Ovary (tissue), 9 donors: ENCODE measurements around the gene CUL3. TPM values are rescaled to one million over a fixed set of nuclear protein-coding genes. Genes with fewer than 3 reads are reported as not detected.

ENCODE experiments used
- DNase-seq, 5 donors: peaks; one replicate each; pipeline ENCODE4 v3.0.0-alpha.2; 2019 to 2020
- H3K27ac ChIP-seq, 2 donors: fragments of 200-600 bp; one replicate each; pipeline versions ENCODE4 v1.5.1 to v1.8.0; 2019 to 2022
- H3K27me3 ChIP-seq: fragments of 200-600 bp; one replicate; pipeline ENCODE4 v1.8.0; 2022
- H3K36me3 ChIP-seq: fragments of 200-600 bp; sonication (generic); one replicate; pipeline ENCODE4 v1.5.1; 2019
- H3K4me1 ChIP-seq: one replicate; pipeline ENCODE4 v1.8.1; 2013; ENCODE audit warnings: mild to moderate bottlenecking, moderate library complexity; ENCODE audit not compliant: insufficient read depth
- H3K4me3 ChIP-seq: fragments of 200-600 bp; sonication (generic); one replicate; pipeline ENCODE4 v1.5.1; 2017
- H3K9me3 ChIP-seq, 2 donors: fragments of 200-600 bp in 1 of 2; sonication (generic) in 1 of 2; one replicate each; pipeline versions ENCODE4 v1.5.1 to v1.8.1; 2013 to 2019; ENCODE audit warnings: mild to moderate bottlenecking in 1 of 2, moderate library complexity in 1 of 2
- CTCF ChIP-seq, 3 donors: fragments of 450-650 bp in 2 of 3; fragments of 200-600 bp in 1 of 3; IDR thresholded peaks; one replicate each; pipeline versions ENCODE4 v1.5.1 to v1.8.0; 2016 to 2022; ENCODE audit warnings: antibody characterized with exemption in 3 of 3, mild to moderate bottlenecking in 1 of 3
- EP300 ChIP-seq: sonication (generic); formaldehyde crosslinking; IDR thresholded peaks from one replicate; pipeline ENCODE4 v1.6.1; 2017; ENCODE audit warnings: antibody characterized with exemption
- POLR2A ChIP-seq: fragments of 450-650 bp; IDR thresholded peaks from one replicate; pipeline ENCODE4 v1.6.1; 2017; ENCODE audit warnings: antibody characterized with exemption, mild to moderate bottlenecking, moderate library complexity
- WGBS, 3 donors: extraction: QIAGEN DNeasy Blood & Tissue Kit in 1 of 3; methylation state at CpG; one replicate each; pipeline versions ENCODE4 v1.1.5 to v1.1.7; 2013 to 2017; 5-methylcytosine and 5-hydroxymethylcytosine counted together
- intact Hi-C, 4 donors: fragments of 100-400 bp; cut with DNase I; formaldehyde crosslinking; loops; one replicate each; pipeline versions ENCODE4 v1.11.0 to v1.15.1; 2022 to 2023
- polyA plus RNA-seq, 2 donors: library from polyadenylated mRNA; stranded (reverse); fragments of 200-250 nt in 1 of 2; fragments of 350-450 nt in 1 of 2; fragmentation: Illumina TruSeq in 1 of 2; extraction: RNeasy Lipid Tissue Mini Kit (QIAGEN cat#74804) in 1 of 2; gene quantifications; one replicate each; pipeline ENCODE4 v1.2.3, GENCODE V29; 2013 to 2014
- total RNA-seq, 7 donors: library from RNA; depleted of rRNA in 2 of 7; stranded (reverse); fragments of >200 nt in 2 of 7; fragmentation: NEBNext Ultra II Directional in 3 of 7; extraction: Animal tissue kit (Norgen Biotek cat#: 25700) in 3 of 7; gene quantifications; one replicate each; pipeline versions ENCODE4 v1.1.0 to v1.2.4, GENCODE V29; 2016 to 2023
- donor health status: DM: no; HTN: no; CAD: no; lungs with moderate emphysema.
- donor health status: DM: no; HTN: no; CAD: no.
- donor health status: Bipolar disorder and iron deficiency.
- donor health status: DM: yes; HTN: yes; CAD: no.
- donor health status: DM: no; HTN: no; CAD: no.
- donor health status: DM: yes; HTN: yes; CAD: no.

The CUL3 gene
- total and polyA plus RNA-seq, 9 donors: 50.0 to 83.3 (median 66.3) TPM

GRCh38 chr2:224560549-224560948 is 24.6 kb downstream of the CUL3 start:
- H3K4me1 ChIP-seq: peaks cover 8% of the 10 kb centered on the region
- 95 to 97% (median 95%) methylated on average over 2 of the region's 2 CpGs for WGBS, 3 donors

GRCh38 chr2:224557610-224558009 is 27.6 kb downstream of the CUL3 start:
- no peak for TF ChIP-seq CTCF (IDR thresholded peaks at IDR 0.05)
- TF ChIP-seq EP300: no peak
- no peak for TF ChIP-seq POLR2A
- no peaks in the 10 kb centered on the region for H3K9me3 ChIP-seq
- WGBS, 3 donors: 58 to 75% (median 63%) methylated on average over 2 of the region's 2 CpGs
- intact Hi-C loops: no loop called here
- no peak overlapping the region for H3K27ac ChIP-seq
- H3K4me1 ChIP-seq: peaks cover 4% of the 10 kb centered on the region
- DNase-seq: no peak
- no peaks in the 10 kb centered on the region for H3K27me3 ChIP-seq
- no peaks in the 10 kb centered on the region for H3K36me3 ChIP-seq
- H3K4me3 ChIP-seq: no peak overlapping the region

More at GRCh38 chr2:224560549-224560948, 24.6 kb downstream of the CUL3 start:
- Histone ChIP-seq H3K36me3 (no peaks in the 10 kb centered on the region), H3K4me3 (no peak overlapping the region), H3K27me3 (no peaks in the 10 kb centered on the region), H3K9me3 (no peaks in the 10 kb centered on the region), H3K27ac (no peak overlapping the region)
- intact Hi-C loops: no loop called here
- TF ChIP-seq CTCF (IDR thresholded peaks at IDR 0.05) (no peak), POLR2A (no peak), EP300 (no peak)
- DNase-seq: no peak

GRCh38 chr2:224556381-224556780 is 28.8 kb downstream of the CUL3 start:
- intact Hi-C loops: no loop called here
- Histone ChIP-seq H3K36me3 (no peaks in the 10 kb centered on the region), H3K4me1 (peaks cover 1% of the 10 kb centered on the region), H3K27ac (no peak overlapping the region), H3K4me3 (no peak overlapping the region), H3K9me3 (no peaks in the 10 kb centered on the region), H3K27me3 (no peaks in the 10 kb centered on the region)
- DNase-seq: no peak
- no peak for TF ChIP-seq EP300
- TF ChIP-seq POLR2A: no peak

GRCh38 chr2:224555823-224556366 is 29.3 kb downstream of the CUL3 start:
- intact Hi-C loops: no loop called here
- Histone ChIP-seq H3K4me3 (no peak overlapping the region), H3K27ac (no peak overlapping the region), H3K4me1 (peaks cover 1% of the 10 kb centered on the region), H3K27me3 (no peaks in the 10 kb centered on the region), H3K9me3 (no peaks in the 10 kb centered on the region), H3K36me3 (no peaks in the 10 kb centered on the region)
- TF ChIP-seq POLR2A (no peak), EP300 (no peak), CTCF (IDR thresholded peaks at IDR 0.05) (no peak)
- DNase-seq: no peak
- 89 to 91% (median 90%) methylated on average over 4 of the region's 4 CpGs for WGBS, 3 donors

GRCh38 chr2:224552771-224553170 is 32.4 kb downstream of the CUL3 start:
- no peak for TF ChIP-seq POLR2A
- no peak for TF ChIP-seq CTCF (IDR thresholded peaks at IDR 0.05)
- no peak for TF ChIP-seq EP300
- WGBS, 3 donors: 93 to 97% (median 97%) methylated on average over 2 of the region's 2 CpGs
- Histone ChIP-seq H3K27me3 (no peaks in the 10 kb centered on the region), H3K36me3 (no peaks in the 10 kb centered on the region), H3K9me3 (no peaks in the 10 kb centered on the region), H3K27ac (no peak overlapping the region), H3K4me3 (no peak overlapping the region), H3K4me1 (no peaks in the 10 kb centered on the region)
- intact Hi-C loops: no loop called here
- DNase-seq: no peak
